GM23338 (cell line): Measurements from ENCODE around the gene CPNE7. TPM values are rescaled to one million over a fixed set of nuclear protein-coding genes. Genes with fewer than 3 reads are reported as not detected.

ENCODE experiments used
- ATAC-seq: fragments of 200-7000 bp; cut with Tn5 transposase; 3 replicates; pipeline ENCODE4 v1.9.1; 2020
- DNase-seq: peaks from one replicate; pipeline ENCODE4 v3.0.0-alpha.2; 2015; ENCODE audit warnings: low spot score
- H2AFZ ChIP-seq: fragments of 200-600 bp; sonication (generic); 2 replicates; pipeline ENCODE4 v1.8.0; 2016; ENCODE audit warnings: antibody characterized with exemption, mild to moderate bottlenecking, moderate library complexity
- H3F3A ChIP-seq: fragments of 200-600 bp; sonication (generic); replicated peaks from 2 replicates; pipeline ENCODE4 v1.8.0; 2017; ENCODE audit warnings: antibody characterized with exemption, mixed run types, low read depth
- H3K27ac ChIP-seq: fragments of 200-600 bp; sonication (generic); 2 replicates; pipeline ENCODE4 v1.6.1; 2016; ENCODE audit warnings: low read depth
- H3K27me3 ChIP-seq: fragments of 200-600 bp; sonication (generic); 2 replicates; pipeline ENCODE4 v1.8.0; 2016; ENCODE audit warnings: mild to moderate bottlenecking, mixed run types, moderate library complexity; ENCODE audit not compliant: insufficient read depth
- H3K36me3 ChIP-seq: fragments of 200-600 bp; sonication (generic); 2 replicates; pipeline ENCODE4 v1.8.0; 2016; ENCODE audit warnings: mild to moderate bottlenecking; ENCODE audit not compliant: insufficient read depth
- H3K4me1 ChIP-seq: fragments of 200-600 bp; sonication (generic); 2 replicates; pipeline ENCODE4 v1.8.0; 2016; ENCODE audit warnings: mild to moderate bottlenecking, moderate library complexity; ENCODE audit not compliant: insufficient read depth
- H3K4me2 ChIP-seq: fragments of 200-600 bp; sonication (generic); 2 replicates; pipeline ENCODE4 v1.7.1; 2017; ENCODE audit warnings: mixed run types
- H3K4me3 ChIP-seq: fragments of 200-600 bp; sonication (generic); 2 replicates; pipeline ENCODE4 v1.6.1; 2016; ENCODE audit warnings: mixed run types
- H3K79me2 ChIP-seq: fragments of 200-600 bp; sonication (generic); replicated peaks from 2 replicates; pipeline ENCODE4 v1.8.0; 2017; ENCODE audit warnings: mild to moderate bottlenecking; ENCODE audit not compliant: insufficient read depth
- H3K9me2 ChIP-seq: fragments of 200-600 bp; sonication (generic); 2 replicates; pipeline ENCODE4 v1.8.0; 2017; ENCODE audit not compliant: insufficient read depth
- H4K20me1 ChIP-seq: fragments of 200-600 bp; sonication (generic); replicated peaks from 2 replicates; pipeline ENCODE4 v1.8.0; 2017; ENCODE audit warnings: mild to moderate bottlenecking; ENCODE audit not compliant: insufficient read depth
- H3K27ac Mint-ChIP-seq: 2 replicates; pipeline ENCODE4 v1.8.0; 2020; ENCODE audit warnings: inconsistent platforms, mild to moderate bottlenecking, moderate library complexity, mixed read lengths
- H3K27me3 Mint-ChIP-seq: 3 replicates; pipeline ENCODE4 v1.8.0; 2022; ENCODE audit warnings: low read depth, mild to moderate bottlenecking, moderate library complexity, mixed read lengths, inconsistent platforms; ENCODE audit not compliant: insufficient read depth, poor library complexity
- H3K36me3 Mint-ChIP-seq: 3 replicates; pipeline ENCODE4 v1.8.0; 2021; ENCODE audit warnings: low read depth, mild to moderate bottlenecking, inconsistent platforms, moderate library complexity, mixed read lengths
- H3K4me1 Mint-ChIP-seq: 3 replicates; pipeline ENCODE4 v1.8.0; 2020; ENCODE audit warnings: mild to moderate bottlenecking, inconsistent platforms, mixed read lengths
- H3K4me3 Mint-ChIP-seq: 3 replicates; pipeline ENCODE4 v1.8.0; 2021; ENCODE audit warnings: moderate library complexity, mild to moderate bottlenecking, inconsistent platforms, mixed read lengths
- H3K9me3 Mint-ChIP-seq: 3 replicates; pipeline ENCODE4 v1.8.0; 2020; ENCODE audit warnings: moderate library complexity, mild to moderate bottlenecking, inconsistent platforms, mixed read lengths
- EZH2phosphoT487 ChIP-seq: fragments of 200-600 bp; sonication (generic); IDR thresholded peaks from one replicate; pipeline ENCODE4 v1.8.1; 2018; ENCODE audit warnings: antibody characterized with exemption; ENCODE audit not compliant: unreplicated experiment
- NANOG ChIP-seq: IDR thresholded peaks from 2 replicates; pipeline ENCODE4 v1.6.1; 2016; ENCODE audit warnings: antibody characterized with exemption, borderline replicate concordance
- STAT1 ChIP-seq: IDR thresholded peaks from one replicate; pipeline ENCODE4 v1.6.1; 2016; ENCODE audit warnings: antibody characterized with exemption; ENCODE audit not compliant: unreplicated experiment
- ZNF114 ChIP-seq: fragments of 250-450 bp; sonication (Bioruptor Pico); IDR thresholded peaks from 2 replicates; pipeline ENCODE4 v1.5.0; 2020; ENCODE audit warnings: mild to moderate bottlenecking, moderate library complexity
- ZNF331 ChIP-seq: fragments of 250-450 bp; sonication (Bioruptor Pico); IDR thresholded peaks from 2 replicates; pipeline ENCODE4 v1.5.0; 2020; ENCODE audit warnings: low read depth, mild to moderate bottlenecking, moderate library complexity
- polyA plus RNA-seq: library from polyadenylated mRNA; unstranded; fragments of >200 nt; fragmentation: Nextera tagmentation; extraction: Ambion mirVana; gene quantifications from 2 replicates; pipeline ENCODE4 v1.2.1, GENCODE V29; 2016
- total RNA-seq: library from RNA; depleted of rRNA; stranded (reverse); fragments of >200 nt; shearing (Covaris generic); gene quantifications from 2 replicates; pipeline ENCODE4 v1.2.3, GENCODE V29; 2014
- TF ChIP-seq, protein P1 (sequence below): fragments of 250-450 bp; sonication (Bioruptor Pico); IDR thresholded peaks from 2 replicates; pipeline ENCODE4 v1.5.0; 2020; ENCODE audit warnings: mild to moderate bottlenecking, moderate library complexity

The CPNE7 gene
- total and polyA plus RNA-seq, 2 experiments from 2014 or later: 11.2 to 15.7 TPM

DNA sequence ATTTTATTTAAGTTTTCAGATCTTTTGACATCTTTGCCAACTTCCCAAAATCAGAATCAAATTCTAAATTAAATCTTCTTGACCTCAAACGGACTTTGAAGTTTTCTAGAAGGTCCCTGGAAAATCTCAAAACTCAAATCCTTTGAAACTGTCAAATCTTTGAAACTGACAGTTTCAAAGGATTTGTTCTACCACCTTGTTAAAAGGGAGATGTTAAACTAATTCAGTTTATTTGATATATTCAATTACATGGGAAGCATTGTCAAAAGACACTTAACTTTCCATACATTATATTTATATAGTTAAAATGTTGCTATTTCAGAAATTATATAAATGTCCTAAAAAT, 34.5 kb downstream of the CPNE7 start (continued):
- TF ChIP-seq, protein P1, sequence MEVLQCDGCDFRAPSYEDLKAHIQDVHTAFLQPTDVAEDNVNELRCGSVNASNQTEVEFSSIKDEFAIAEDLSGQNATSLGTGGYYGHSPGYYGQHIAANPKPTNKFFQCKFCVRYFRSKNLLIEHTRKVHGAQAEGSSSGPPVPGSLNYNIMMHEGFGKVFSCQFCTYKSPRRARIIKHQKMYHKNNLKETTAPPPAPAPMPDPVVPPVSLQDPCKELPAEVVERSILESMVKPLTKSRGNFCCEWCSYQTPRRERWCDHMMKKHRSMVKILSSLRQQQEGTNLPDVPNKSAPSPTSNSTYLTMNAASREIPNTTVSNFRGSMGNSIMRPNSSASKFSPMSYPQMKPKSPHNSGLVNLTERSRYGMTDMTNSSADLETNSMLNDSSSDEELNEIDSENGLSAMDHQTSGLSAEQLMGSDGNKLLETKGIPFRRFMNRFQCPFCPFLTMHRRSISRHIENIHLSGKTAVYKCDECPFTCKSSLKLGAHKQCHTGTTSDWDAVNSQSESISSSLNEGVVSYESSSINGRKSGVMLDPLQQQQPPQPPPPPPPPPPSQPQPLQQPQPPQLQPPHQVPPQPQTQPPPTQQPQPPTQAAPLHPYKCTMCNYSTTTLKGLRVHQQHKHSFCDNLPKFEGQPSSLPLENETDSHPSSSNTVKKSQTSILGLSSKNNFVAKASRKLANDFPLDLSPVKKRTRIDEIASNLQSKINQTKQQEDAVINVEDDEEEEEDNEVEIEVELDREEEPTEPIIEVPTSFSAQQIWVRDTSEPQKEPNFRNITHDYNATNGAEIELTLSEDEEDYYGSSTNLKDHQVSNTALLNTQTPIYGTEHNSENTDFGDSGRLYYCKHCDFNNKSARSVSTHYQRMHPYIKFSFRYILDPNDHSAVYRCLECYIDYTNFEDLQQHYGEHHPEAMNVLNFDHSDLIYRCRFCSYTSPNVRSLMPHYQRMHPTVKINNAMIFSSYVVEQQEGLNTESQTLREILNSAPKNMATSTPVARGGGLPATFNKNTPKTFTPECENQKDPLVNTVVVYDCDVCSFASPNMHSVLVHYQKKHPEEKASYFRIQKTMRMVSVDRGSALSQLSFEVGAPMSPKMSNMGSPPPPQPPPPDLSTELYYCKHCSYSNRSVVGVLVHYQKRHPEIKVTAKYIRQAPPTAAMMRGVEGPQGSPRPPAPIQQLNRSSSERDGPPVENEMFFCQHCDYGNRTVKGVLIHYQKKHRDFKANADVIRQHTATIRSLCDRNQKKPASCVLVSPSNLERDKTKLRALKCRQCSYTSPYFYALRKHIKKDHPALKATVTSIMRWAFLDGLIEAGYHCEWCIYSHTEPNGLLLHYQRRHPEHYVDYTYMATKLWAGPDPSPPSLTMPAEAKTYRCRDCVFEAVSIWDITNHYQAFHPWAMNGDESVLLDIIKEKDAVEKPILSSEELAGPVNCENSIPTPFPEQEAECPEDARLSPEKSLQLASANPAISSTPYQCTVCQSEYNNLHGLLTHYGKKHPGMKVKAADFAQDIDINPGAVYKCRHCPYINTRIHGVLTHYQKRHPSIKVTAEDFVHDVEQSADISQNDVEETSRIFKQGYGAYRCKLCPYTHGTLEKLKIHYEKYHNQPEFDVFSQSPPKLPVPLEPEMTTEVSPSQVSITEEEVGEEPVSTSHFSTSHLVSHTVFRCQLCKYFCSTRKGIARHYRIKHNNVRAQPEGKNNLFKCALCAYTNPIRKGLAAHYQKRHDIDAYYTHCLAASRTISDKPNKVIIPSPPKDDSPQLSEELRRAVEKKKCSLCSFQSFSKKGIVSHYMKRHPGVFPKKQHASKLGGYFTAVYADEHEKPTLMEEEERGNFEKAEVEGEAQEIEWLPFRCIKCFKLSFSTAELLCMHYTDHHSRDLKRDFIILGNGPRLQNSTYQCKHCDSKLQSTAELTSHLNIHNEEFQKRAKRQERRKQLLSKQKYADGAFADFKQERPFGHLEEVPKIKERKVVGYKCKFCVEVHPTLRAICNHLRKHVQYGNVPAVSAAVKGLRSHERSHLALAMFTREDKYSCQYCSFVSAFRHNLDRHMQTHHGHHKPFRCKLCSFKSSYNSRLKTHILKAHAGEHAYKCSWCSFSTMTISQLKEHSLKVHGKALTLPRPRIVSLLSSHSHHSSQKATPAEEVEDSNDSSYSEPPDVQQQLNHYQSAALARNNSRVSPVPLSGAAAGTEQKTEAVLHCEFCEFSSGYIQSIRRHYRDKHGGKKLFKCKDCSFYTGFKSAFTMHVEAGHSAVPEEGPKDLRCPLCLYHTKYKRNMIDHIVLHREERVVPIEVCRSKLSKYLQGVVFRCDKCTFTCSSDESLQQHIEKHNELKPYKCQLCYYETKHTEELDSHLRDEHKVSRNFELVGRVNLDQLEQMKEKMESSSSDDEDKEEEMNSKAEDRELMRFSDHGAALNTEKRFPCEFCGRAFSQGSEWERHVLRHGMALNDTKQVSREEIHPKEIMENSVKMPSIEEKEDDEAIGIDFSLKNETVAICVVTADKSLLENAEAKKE: no peak

DNA sequence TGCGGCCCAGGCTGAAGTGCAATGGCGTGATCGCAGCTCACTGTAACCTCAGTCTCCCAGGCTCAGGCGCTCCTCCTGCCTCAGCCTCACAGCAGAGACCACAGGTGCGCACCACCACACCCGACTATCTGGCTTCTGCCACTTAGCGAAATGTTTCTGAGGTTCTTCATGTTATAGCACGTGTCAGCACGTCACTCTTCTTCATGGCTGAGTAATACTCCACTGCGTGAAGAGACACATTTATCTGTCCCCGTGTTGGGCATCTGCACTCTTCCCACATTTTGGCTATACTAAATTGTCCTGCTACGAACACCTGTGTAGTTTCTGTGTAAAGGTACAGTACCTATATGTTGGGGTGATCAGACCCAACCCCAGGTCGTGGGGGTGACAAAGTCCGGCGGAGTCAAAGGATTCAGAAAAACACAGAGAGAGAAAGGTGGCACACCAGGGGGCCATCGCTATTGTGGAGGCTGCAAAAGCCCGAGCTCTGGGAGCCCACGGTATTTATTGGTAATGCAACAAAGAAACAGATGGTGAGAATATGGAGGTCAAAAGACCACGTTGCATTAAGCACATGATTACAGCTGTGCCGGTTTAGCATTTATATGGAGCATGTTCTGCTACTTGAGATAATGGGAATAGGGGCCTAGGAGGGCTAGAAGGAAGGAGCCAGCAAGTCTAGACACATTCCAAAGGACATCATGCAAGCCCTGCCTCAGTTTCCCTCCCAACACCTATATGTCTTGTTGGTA, 37.0 kb downstream of the CPNE7 start:
- H3K4me3 Mint-ChIP-seq: no peak overlapping the region; the same call in 2 of the 3 replicates
- no peak for ATAC-seq

More for the DNA sequence above, 37.0 kb downstream of the CPNE7 start:
- no peak for TF ChIP-seq ZNF114
- TF ChIP-seq, protein P1: no peak
- TF ChIP-seq NANOG: no peak
- no peak for TF ChIP-seq ZNF331 (CRISPR knock-in tag)
- no peak for TF ChIP-seq EZH2phosphoT487
- TF ChIP-seq STAT1: no peak
- no peak for DNase-seq
- Mint-ChIP-seq H3K9me3 (peaks cover 3% of the 10 kb centered on the region; the same call in 2 of the 3 replicates), H3K4me1 (peaks cover 12% of the 10 kb centered on the region), H3K27ac (no peak overlapping the region), H3K27me3 (peaks cover 9% of the 10 kb centered on the region), H3K36me3 (no peaks in the 10 kb centered on the region; the same call in 2 of the 3 replicates)
- Histone ChIP-seq H3K27me3 (no peaks in the 10 kb centered on the region), H3K4me1 (no peaks in the 10 kb centered on the region; the same call in 1 of the 2 replicates), H3K4me2 (no peak overlapping the region), H3K79me2 (no peaks in the 10 kb centered on the region), H3K9me2 (no peaks in the 10 kb centered on the region), H2AFZ (no peak overlapping the region), H4K20me1 (no peaks in the 10 kb centered on the region), H3K4me3 (no peak overlapping the region), H3K36me3 (no peaks in the 10 kb centered on the region), H3K27ac (no peak overlapping the region), H3F3A (no peaks in the 10 kb centered on the region)
